HG02852 (cell line): ENCODE results near the gene STK35.
"Not testable (repeated sequence)": the region's sequence is repeated elsewhere in the genome, so short reads cannot be mapped to it uniquely, and the experiment has no call there.

Source experiments
- ATAC-seq: cut with Tn5 transposase; IDR thresholded peaks from one replicate; pipeline ENCODE4 v1.9.1; 2021; ENCODE audit warnings: mild to moderate bottlenecking, moderate library complexity; ENCODE audit not compliant: unreplicated experiment

STK35 gene

GRCh38 chr20:2156666-2157624 is 55.3 kb downstream of the STK35 start:
- no peak for ATAC-seq

DNA sequence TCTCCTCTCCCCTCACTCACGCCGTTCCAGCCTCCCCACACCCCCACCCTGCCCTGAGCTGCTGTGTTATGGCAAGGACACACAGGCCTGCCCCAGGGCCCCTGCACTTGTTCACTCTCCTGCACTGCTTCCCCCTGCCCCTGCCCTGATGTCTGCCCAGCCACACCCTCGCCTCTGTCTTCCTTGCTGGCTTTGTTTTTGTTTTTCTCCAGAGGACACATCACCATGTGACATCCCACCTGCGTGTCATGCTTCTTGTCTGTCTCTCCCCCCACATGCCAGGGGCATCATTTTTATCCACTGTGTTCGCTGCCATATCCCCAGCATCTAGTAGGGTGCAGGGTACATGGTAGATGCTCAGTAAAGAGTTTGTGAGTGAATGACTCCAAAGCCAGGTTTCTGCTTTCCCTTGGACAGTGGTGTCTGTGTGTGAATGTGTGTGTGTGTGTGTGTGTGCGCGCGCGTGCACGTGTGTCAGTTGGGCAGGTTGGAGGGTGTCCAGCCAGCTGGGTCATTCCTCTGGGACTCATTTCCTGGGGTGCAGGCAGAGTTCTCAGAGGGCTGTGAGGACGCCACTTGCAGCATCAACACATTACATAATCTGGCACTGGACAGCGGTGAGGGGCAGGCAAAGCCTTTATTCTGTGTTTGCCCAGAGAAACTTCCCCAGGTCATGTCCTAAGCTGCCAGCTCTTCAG is 60.6 kb downstream of the STK35 start:
- no peak for ATAC-seq

- no peak for ATAC-seq
Measured at GRCh38 chr20:2162823-2163166, 61.2 kb downstream of the STK35 start.

GRCh38 chr20:2163312-2163711 is 61.7 kb downstream of the STK35 start:
- ATAC-seq: no peak

DNA sequence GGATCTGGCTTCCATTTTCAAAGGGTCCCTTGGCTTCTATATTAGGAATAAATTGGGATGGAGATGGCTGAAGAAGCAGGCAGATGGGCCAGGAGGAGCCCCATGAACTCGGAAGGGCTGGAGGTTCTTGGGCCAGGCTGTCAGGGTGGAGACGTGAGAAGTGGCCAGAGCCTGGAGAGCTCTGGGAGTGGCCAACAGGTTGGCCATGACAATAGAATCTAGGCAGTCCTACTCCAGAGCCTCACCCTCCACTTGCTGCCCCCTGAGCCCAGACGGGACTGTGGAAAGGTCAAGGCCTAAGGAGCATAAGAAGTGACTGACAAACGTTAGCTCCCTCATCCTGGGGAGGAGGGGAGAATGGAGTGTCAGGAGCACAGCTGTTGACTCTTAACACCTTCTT is 62.1 kb downstream of the STK35 start:
- ATAC-seq: no peak

GRCh38 chr20:2164421-2164820 is 62.8 kb downstream of the STK35 start:
- no peak for ATAC-seq

- no peak for ATAC-seq
Measured at GRCh38 chr20:2164966-2165365, 63.3 kb downstream of the STK35 start.

DNA sequence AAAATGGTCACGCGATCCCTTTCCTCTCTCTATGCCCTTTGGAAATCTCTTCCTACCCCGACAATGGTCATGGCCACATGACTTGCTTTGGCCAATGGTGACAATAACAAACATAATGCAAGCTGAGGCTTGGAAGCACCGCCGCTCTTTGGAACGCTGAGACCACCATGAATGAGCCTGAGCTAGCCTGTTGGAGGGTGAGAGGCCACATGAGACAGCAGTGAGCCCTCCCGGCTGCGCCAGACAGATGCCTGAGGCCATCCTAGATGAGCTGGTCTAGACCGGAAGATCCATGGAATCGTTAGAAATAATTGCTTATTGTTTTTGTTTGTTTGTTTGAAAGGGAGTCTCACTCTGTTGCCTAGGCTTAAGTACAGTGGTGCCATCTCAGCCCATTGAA is 64.2 kb downstream of the STK35 start:
- no peak for ATAC-seq

DNA sequence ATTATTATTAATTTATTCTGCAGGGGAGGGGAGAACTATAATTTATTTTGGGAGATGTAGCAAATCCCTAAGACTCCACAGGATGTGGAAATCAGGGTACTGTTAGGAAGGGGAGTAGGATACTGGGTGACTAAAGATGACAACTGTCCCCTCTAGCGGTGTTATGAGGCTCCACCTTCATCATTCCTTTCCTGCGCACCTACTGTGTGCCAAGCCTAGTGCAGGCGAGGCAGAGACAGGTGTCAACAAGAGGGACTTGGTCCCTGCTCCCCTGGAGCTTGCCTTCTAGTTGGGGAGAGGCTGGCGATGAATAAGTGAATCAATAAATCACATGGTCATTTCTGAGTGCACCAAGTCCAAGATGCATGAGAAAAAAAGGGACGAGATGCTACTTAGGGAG is 65.5 kb downstream of the STK35 start:
- ATAC-seq: no peak

- no peak for ATAC-seq
Measured at GRCh38 chr20:2168946-2169345, 67.3 kb downstream of the STK35 start.

DNA sequence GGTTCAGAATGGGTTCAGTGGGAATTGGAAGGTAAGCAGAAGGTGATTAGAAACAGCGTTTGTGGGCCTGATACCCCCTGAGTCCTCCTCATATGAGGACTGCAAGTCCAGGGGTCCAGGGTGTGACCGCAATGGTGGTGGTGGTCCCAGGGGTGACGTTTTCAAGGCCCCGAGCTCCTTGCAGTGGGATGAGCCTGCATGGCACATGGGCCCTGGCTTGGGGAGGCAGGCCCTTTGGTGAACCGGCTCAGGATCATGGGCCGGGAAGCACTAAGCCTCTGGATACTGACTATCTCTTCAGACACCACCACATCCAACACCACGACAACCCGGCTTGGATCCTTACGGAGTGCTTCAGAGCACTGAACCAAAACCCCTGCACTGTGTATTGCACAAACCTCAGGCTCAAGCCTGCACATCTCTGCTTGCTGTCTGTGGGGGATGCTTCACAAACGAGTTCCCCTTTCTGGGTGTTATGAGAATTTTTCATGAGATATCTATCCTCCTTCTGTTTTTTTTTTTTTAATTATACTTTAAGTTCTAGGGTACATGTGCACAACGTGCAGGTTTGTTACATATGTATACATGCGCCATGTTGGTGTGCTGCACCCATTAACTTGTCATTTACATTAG is 67.9 kb downstream of the STK35 start:
- no peak for ATAC-seq

- ATAC-seq: no peak
Measured at GRCh38 chr20:2170404-2170803, 68.8 kb downstream of the STK35 start.

DNA sequence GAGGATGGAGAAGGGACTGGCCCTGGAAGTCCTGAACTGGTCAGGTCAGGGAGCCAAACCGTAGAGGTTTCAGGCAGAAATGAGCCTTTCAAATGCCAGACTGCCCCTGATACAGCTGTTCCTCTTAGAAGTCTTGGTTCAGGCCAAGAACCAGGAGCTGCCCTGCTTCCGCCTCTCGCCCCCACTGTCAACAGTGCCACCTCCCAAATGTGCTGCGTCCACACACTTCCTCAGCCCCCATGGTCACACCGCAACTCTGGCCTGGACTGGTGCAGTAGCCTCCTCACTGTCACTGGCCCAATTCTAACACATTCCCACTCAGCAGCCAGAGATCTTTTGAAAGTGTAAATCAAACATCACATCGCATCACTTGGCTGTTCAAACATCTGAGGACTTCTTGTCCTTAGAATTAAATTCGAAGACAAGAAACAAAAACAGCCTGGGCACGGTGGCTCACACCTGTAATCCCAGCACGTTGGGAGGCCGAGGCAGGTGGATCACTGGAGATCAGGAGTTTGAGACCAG is 69.7 kb downstream of the STK35 start:
- no peak for ATAC-seq

GRCh38 chr20:2171840-2172239 is 70.2 kb downstream of the STK35 start:
- ATAC-seq: not testable (repeated sequence)

DNA sequence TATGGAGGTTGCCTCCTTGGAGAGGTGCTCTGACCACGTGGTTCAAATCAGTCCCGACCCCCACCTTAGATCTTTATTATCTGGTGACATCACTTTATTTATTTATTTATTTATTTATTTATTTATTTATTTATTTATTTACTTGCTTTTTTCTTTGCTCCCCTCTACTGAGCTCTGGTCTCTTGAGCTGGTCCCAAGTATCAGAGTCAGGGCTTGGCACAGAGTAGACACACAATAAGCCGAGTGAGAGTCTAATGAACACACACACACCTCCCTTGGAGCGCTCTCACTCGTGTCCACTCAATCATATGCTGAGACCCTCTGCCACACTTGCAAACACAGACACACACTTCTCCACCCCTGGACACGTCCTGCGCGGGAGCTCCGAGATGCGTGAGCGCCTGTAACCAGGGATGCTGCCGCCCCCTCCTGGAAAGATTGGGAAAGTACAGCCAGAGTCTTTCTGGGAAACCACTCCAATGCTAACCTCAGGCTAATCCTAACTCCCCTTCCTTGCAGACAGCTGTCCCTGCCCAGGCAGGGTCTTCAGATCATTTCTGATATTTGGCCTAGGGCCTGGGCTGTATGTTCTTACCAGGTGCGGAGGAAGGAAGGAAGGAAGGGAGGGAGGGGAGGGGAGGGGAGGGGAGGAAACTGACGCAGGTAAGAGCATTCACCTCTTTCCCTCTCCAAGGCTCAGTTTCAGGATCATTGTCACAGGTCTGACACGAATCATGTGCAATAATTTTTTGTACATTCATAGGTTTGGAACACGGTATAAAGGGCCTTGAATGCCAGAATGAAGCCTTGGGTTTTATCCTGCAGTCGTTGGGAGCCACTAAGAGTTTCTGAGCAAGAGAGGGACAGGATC is 70.9 kb downstream of the STK35 start:
- ATAC-seq: no peak

DNA sequence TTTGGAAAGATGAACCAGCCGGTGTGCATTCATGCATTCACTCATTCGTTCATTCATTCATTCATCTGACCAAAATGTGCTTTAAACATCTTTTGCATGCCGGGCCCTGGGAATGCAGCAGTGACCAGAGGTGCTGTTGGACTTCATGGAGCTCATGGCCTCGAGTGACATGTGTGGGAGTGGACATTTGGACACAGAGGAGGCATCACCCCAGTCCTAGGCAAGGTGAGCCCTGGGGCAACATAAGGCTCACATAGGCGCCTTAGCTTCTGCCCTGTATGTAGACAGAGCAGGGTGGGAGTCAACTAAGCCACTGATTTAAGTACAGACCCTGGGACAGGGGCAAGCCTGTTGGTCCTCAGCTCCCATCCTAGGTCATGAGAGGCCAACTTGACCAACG is 71.6 kb downstream of the STK35 start:
- no peak for ATAC-seq

GRCh38 chr20:2174067-2174466 is 72.4 kb downstream of the STK35 start:
- no peak for ATAC-seq

- no peak for ATAC-seq
Measured at GRCh38 chr20:2176946-2177345, 75.3 kb downstream of the STK35 start.

DNA sequence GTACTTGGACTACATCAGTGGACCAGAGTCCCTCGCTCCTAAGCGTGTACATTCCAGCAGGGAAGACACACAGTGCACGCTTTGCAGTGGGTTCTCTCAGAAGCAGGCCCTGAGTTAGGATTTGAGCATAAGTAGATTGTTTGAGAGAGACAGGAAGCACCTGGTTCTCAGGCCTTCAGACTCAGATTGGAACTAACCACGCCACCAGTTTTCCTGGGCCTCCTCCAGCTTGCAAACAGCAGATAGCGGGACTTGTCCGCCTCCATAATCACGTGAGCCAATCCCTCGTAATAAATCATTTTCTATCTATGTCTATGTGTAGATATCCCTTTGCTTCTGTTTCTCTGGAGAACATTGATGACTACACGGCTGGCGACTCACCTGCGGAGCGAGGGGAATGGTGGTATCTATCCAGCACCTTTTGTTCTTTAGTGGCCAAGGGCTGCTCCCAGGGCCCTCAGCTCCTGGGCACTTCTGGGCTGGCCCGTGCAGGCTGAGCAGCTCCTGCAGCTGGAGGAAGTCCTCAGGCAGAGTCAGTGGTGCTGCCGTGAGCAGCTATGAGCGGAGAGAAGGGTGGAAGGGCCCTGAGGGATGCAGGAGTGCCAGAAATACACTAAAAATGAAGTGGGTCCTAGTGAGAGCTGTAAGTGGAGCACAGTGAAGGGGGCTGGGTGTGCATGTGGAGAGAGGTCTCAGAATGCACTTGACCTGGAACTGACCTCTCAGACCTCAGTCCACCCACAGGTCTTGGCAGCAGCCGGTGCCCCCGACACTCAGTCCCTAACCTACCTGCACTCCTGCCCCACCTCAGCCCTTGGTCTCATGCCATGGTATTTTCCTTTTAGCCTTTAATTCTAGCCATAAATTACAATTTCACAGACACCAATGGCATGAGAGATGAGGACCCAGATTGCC is 76.9 kb downstream of the STK35 start:
- no peak for ATAC-seq

DNA sequence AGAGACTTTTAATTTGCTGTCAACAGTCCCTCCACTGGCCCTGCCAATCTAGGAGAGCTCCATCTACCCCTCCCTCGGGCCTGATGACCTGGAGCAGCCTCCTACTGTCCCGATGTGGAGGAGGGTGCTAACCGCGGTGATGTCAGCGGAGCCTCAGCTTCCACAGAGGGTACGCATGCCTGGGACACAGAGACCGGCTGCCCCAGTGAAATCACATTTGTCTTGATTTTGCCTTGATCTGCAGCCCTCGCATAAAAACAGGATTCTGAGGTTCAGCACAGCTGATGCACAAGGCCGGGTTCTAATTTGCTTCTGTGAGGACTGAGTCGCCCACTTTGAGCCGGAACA is 77.6 kb downstream of the STK35 start:
- no peak for ATAC-seq
